Loucy (cell line): Measurements from ENCODE around the gene GNA15.

ENCODE experiments used
- H2AFZ ChIP-seq: fragments of 200-600 bp; sonication (generic); 2 replicates; pipeline ENCODE4 v1.6.0; 2016; ENCODE audit warnings: antibody characterized with exemption, mild to moderate bottlenecking, low read length, moderate library complexity
- H3F3A ChIP-seq: fragments of 200-600 bp; 2 replicates; pipeline ENCODE4 v1.6.0; 2016; ENCODE audit warnings: antibody characterized with exemption, low read depth, mild to moderate bottlenecking
- H3K27me3 ChIP-seq: fragments of 200-600 bp; sonication (generic); 2 replicates; pipeline ENCODE4 v1.6.1; 2014; ENCODE audit warnings: low read length, mild to moderate bottlenecking; ENCODE audit not compliant: insufficient read depth, poor library complexity, severe bottlenecking
- H3K36me3 ChIP-seq: fragments of 200-600 bp; sonication (generic); 2 replicates; pipeline ENCODE4 v1.6.1; 2016; ENCODE audit warnings: low read length; ENCODE audit not compliant: insufficient read depth
- H3K4me1 ChIP-seq: fragments of 200-600 bp; sonication (generic); 2 replicates; pipeline ENCODE4 v1.5.1; 2014; ENCODE audit warnings: low read length, mild to moderate bottlenecking; ENCODE audit not compliant: insufficient read depth, poor library complexity, severe bottlenecking
- H3K4me2 ChIP-seq: fragments of 200-600 bp; sonication (generic); 2 replicates; pipeline ENCODE4 v1.6.0; 2014; ENCODE audit warnings: antibody characterized with exemption, low read length, low read depth, mild to moderate bottlenecking; ENCODE audit not compliant: poor library complexity, severe bottlenecking
- H3K4me3 ChIP-seq: fragments of 200-600 bp; sonication (generic); 2 replicates; pipeline ENCODE4 v1.5.1; 2014; ENCODE audit warnings: low read length, mild to moderate bottlenecking, mixed read lengths; ENCODE audit not compliant: poor library complexity, severe bottlenecking
- H3K79me2 ChIP-seq: fragments of 200-600 bp; sonication (generic); 2 replicates; pipeline ENCODE4 v1.6.1; 2014; ENCODE audit warnings: low read length; ENCODE audit not compliant: insufficient read depth
- H3K9ac ChIP-seq: fragments of 200-600 bp; sonication (generic); 2 replicates; pipeline ENCODE4 v1.6.0; 2014; ENCODE audit warnings: mild to moderate bottlenecking, low read depth, low read length, moderate library complexity; ENCODE audit not compliant: poor library complexity, severe bottlenecking
- H3K9me2 ChIP-seq: fragments of 200-600 bp; sonication (generic); replicated peaks from 2 replicates; pipeline ENCODE4 v1.6.1; 2016; ENCODE audit warnings: low read depth, low read length, mixed read lengths
- H3K9me3 ChIP-seq: fragments of 200-600 bp; sonication (generic); 2 replicates; pipeline ENCODE4 v1.6.1; 2014; ENCODE audit warnings: mild to moderate bottlenecking, antibody characterized with exemption, low read length, low read depth; ENCODE audit not compliant: insufficient read depth
- H4K20me1 ChIP-seq: fragments of 200-600 bp; sonication (generic); 2 replicates; pipeline ENCODE4 v1.6.0; 2014; ENCODE audit warnings: antibody characterized with exemption, low read length, mild to moderate bottlenecking; ENCODE audit not compliant: insufficient read depth, poor library complexity, severe bottlenecking
- EZH2phosphoT487 ChIP-seq: fragments of 200-600 bp; IDR thresholded peaks from 2 replicates; pipeline ENCODE4 v1.6.1; 2018; ENCODE audit warnings: antibody characterized with exemption, mild to moderate bottlenecking, moderate library complexity, borderline replicate concordance
- TF ChIP-seq, protein P1 (sequence below): fragments of 200-600 bp; sonication (generic); conservative IDR thresholded peaks from 2 replicates; pipeline ENCODE4 v1.5.1; 2014; ENCODE audit warnings: mild to moderate bottlenecking, antibody characterized with exemption, low read length

Gene GNA15

DNA sequence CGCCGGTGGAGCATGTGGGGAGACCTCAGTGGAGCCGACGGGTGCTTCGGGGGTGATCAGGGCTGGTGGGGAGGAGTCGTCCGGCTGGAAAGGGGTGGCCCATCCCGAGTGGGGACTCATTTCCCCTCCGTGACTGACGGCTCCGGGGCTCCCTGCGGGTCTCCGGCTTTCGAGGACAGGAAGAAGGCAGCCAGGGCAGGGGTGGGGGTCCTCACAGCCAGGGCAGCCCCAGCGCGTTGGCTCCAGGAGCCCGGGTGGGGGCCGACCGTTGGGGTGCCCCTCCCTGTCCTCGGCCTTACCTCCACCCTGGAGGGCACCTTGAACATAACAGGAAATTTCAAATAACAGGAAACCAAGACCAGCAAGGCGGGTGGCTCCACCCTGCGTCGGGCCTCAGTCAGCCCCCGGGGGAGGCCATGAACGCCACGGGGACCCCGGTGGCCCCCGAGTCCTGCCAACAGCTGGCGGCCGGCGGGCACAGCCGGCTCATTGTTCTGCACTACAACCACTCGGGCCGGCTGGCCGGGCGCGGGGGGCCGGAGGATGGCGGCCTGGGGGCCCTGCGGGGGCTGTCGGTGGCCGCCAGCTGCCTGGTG, 42.6 kb downstream of the GNA15 start, which contains the start of gene S1PR4:
Gene S1PR4, plus strand, starts transcription at position 393 of the 596 bp plus-strand sequence. Its CDS starts 24 bp downstream, at position 417.
- peak within 1 kb of the TSS; percentile 99 for H3K9ac ChIP-seq
- H4K20me1 ChIP-seq, result peaks cover 36% of the 10 kb centered on the region
- peak within 1 kb of the TSS; percentile 99 for H3K4me2 ChIP-seq
- no peaks in the 10 kb centered on the region for H3K36me3 ChIP-seq
- no peaks in the 10 kb centered on the region for H3K27me3 ChIP-seq
- H3K4me1 ChIP-seq, result peaks cover 26% of the 10 kb centered on the region
- TF ChIP-seq EZH2phosphoT487, result no peak
- TF ChIP-seq, protein P1, sequence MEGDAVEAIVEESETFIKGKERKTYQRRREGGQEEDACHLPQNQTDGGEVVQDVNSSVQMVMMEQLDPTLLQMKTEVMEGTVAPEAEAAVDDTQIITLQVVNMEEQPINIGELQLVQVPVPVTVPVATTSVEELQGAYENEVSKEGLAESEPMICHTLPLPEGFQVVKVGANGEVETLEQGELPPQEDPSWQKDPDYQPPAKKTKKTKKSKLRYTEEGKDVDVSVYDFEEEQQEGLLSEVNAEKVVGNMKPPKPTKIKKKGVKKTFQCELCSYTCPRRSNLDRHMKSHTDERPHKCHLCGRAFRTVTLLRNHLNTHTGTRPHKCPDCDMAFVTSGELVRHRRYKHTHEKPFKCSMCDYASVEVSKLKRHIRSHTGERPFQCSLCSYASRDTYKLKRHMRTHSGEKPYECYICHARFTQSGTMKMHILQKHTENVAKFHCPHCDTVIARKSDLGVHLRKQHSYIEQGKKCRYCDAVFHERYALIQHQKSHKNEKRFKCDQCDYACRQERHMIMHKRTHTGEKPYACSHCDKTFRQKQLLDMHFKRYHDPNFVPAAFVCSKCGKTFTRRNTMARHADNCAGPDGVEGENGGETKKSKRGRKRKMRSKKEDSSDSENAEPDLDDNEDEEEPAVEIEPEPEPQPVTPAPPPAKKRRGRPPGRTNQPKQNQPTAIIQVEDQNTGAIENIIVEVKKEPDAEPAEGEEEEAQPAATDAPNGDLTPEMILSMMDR, result peak; percentile 22
- H3K9me2 ChIP-seq, result no peaks in the 10 kb centered on the region
- H2AFZ ChIP-seq, result peak within 1 kb of the TSS; percentile 7
- H3K9me3 ChIP-seq, result no peaks in the 10 kb centered on the region
- H3F3A ChIP-seq, result peaks cover 3% of the 10 kb centered on the region
- H3K79me2 ChIP-seq, result peaks cover 59% of the 10 kb centered on the region
- H3K4me3 ChIP-seq, result peak within 1 kb of the TSS; percentile 88

DNA sequence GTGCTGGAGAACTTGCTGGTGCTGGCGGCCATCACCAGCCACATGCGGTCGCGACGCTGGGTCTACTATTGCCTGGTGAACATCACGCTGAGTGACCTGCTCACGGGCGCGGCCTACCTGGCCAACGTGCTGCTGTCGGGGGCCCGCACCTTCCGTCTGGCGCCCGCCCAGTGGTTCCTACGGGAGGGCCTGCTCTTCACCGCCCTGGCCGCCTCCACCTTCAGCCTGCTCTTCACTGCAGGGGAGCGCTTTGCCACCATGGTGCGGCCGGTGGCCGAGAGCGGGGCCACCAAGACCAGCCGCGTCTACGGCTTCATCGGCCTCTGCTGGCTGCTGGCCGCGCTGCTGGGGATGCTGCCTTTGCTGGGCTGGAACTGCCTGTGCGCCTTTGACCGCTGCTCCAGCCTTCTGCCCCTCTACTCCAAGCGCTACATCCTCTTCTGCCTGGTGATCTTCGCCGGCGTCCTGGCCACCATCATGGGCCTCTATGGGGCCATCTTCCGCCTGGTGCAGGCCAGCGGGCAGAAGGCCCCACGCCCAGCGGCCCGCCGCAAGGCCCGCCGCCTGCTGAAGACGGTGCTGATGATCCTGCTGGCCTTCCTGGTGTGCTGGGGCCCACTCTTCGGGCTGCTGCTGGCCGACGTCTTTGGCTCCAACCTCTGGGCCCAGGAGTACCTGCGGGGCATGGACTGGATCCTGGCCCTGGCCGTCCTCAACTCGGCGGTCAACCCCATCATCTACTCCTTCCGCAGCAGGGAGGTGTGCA, 43.3 kb downstream of the GNA15 start:
- Histone ChIP-seq H3K4me3 (peak overlapping the region; percentile 88), H3K9me3 (no peaks in the 10 kb centered on the region), H3F3A (peaks cover 3% of the 10 kb centered on the region), H3K4me1 (peaks cover 26% of the 10 kb centered on the region), H3K9me2 (no peaks in the 10 kb centered on the region), H3K4me2 (peak overlapping the region; percentile 99), H3K27me3 (no peaks in the 10 kb centered on the region), H3K36me3 (no peaks in the 10 kb centered on the region), H4K20me1 (peaks cover 39% of the 10 kb centered on the region), H3K79me2 (peaks cover 66% of the 10 kb centered on the region), H2AFZ (no peak overlapping the region; the same call in 1 of the 2 replicates), H3K9ac (peak overlapping the region; percentile 99)
- TF ChIP-seq, protein P1, result no peak; the same call in 1 of the 2 replicates
- no peak for TF ChIP-seq EZH2phosphoT487

DNA sequence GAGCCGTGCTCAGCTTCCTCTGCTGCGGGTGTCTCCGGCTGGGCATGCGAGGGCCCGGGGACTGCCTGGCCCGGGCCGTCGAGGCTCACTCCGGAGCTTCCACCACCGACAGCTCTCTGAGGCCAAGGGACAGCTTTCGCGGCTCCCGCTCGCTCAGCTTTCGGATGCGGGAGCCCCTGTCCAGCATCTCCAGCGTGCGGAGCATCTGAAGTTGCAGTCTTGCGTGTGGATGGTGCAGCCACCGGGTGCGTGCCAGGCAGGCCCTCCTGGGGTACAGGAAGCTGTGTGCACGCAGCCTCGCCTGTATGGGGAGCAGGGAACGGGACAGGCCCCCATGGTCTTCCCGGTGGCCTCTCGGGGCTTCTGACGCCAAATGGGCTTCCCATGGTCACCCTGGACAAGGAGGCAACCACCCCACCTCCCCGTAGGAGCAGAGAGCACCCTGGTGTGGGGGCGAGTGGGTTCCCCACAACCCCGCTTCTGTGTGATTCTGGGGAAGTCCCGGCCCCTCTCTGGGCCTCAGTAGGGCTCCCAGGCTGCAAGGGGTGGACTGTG, 44.0 kb downstream of the GNA15 start:
- Histone ChIP-seq H3K9me2 (no peaks in the 10 kb centered on the region), H3K36me3 (no peaks in the 10 kb centered on the region), H3K79me2 (peaks cover 72% of the 10 kb centered on the region), H3F3A (peaks cover 3% of the 10 kb centered on the region), H3K4me1 (peaks cover 26% of the 10 kb centered on the region), H3K27me3 (no peaks in the 10 kb centered on the region), H4K20me1 (peaks cover 45% of the 10 kb centered on the region), H3K4me3 (peak overlapping the region; percentile 88), H3K4me2 (peak overlapping the region; percentile 99), H3K9me3 (no peaks in the 10 kb centered on the region), H3K9ac (peak overlapping the region; percentile 99), H2AFZ (no peak overlapping the region)
- TF ChIP-seq, protein P1, result no peak
- no peak for TF ChIP-seq EZH2phosphoT487
